Measurements from ENCODE around the gene INO80D.
A peak's percentile ranks its signal among the peaks of the same experiment; 100 is the strongest.
"Not testable (repeated sequence)": the region's sequence is repeated elsewhere in the genome, so short reads cannot be mapped to it uniquely, and the experiment has no call there.

INO80D gene

DNA sequence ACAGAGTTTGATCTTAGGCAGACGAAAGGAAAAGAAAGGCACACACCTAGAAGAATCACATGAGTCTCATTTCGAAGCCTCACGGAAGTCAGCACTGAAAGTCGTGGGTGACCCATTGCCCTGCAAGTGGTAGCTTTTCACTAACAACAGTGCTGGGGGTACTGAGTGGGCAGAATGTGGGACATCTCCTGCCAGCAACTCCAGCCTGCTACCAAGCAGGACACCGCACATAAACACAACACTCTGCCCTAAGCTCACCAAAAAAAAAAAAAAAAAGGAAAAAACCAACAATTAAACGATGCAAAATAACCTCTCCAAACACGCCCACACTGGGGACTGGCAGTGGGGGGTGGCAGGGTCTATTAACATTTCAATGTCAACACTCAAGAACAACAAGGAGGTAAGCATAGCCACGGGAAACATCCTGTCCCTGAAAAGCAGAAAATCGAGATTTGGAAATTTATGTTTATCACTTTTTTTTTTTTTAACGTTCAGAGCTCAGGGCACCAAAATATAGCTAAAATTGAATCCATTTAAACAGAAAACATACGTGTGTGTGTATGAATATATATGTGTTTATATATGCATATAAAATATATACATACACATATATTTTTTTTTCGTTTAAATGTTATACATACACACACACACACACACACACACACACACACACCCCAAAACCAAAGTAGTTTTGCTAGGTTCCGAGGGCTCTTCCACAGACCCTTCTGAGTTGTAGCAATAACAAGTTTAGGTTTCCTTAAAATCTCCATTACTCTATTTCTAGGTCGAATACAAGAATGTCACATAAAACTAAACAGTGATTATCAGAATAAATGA, 2.2 kb downstream of the INO80D start:
- peak in 1 of 2 donors; percentile 38 for DNase-seq

DNA sequence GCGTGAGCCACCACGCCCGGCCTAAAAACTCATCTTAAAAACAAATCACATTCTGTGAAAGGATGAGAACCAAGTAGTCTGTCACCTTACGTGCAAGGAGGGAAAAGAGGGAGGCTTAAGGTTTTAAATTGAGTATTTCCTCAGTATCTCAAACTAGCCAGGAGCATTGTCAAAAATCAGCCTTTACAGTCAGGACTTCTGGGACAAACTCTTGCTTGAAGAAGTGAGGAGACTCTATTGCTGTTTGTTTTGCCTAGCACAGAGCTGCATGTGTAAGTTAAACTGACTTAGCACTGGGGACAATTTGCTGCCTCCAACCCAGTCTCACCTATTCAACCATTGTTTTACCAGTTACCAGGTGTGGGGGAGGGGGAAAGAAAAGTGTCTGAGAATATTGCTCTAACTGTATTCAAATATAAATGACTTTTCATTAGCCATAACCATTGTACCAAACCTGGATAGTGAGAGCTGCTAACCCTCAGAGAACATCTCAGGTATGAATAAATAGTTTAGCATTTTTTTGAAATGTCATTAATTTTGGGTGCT, 3.6 kb downstream of the INO80D start:
- no peak for DNase-seq

DNA sequence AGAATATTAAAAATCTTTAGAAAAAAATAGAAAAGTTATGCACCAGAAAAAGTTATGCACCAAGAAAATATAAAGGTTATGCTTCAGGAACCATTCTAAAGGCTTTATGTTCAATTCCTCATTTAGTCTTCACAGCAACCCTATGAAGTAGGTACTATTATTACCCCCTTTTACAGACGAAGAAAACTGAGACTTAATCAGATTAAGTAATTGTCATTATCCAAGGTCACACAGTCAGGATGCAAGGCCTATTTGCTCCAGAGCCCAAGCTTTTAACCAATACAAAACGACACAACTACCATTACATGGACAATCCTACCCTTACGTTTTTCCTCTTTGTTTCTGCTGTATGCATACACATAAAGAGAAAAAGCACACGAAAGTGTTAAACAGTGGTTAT, 5.0 kb downstream of the INO80D start:
- no peak for DNase-seq

DNA sequence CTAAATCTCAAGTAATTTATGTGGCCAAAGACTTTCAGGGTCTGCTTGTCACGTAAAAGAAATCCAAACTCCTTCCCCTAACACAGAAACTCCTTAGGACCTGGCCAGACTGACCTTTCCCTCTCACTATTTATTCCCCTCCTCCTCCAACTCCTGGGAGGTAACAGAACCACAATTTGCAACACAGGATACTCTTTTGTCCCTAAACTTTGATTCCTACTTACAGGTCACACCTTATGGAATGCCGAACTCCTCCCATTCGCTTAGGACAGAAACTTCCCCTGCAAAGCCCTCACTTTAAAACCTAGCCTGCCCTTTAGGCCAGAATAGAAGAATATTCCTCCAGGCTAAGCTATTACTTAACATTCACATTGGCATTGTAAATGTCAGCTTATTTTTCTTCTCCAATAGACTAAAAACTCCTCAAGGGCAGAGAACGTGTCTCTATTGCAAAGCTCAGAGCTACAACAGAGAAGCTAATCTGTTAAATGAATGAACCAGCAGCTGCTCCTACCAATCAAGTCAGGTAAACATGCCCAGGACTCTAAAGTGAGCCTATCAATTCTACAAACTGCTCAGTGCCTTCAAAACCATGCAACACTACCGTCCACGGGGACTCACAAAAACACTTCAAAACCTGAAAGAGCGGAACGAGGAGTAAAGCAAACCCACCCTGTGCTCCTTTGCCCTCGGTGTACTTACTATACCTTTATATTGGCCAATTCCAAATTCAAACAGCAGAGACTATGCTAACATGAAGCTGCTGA, 6.1 kb downstream of the INO80D start:
- no peak for DNase-seq

DNA sequence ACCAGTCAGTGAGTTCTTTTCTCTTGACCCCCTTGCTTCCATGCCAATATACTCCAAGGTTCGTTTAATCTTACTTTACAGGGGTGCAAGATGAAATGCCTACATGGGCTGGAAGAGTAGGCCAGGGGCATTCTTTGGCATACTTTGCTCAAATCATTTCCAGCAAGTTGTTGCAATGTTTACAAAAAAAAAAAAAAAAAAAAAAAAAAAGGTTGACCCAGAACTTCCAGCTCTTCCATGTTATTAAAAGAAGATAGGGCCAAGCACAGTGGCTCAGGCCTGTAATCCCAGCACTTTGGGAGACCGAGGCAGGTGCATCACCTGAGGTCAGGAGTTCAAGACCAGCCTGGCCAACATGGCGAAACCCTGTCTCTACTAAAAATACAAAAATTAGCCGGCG, 8.1 kb downstream of the INO80D start:
- DNase-seq: not testable (repeated sequence)

DNA sequence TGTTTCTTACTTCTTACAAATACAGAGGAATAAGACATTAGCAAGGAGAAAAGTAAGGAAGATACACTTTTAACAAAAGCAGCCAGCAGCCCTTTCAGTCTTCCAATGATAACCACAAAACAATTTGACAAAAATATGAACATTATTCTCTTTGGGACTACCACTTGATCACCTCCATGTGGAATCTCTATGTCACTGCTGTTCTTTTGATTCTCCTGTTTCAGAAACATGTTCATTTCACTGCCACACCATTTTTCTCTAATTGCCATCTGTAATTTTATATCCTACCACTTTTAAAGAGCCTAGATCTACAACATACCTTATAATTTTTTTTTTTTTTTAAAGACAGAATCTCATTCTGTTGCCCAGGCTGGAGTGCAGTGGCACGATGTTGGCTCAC, 10.9 kb downstream of the INO80D start:
- DNase-seq: no peak

DNA sequence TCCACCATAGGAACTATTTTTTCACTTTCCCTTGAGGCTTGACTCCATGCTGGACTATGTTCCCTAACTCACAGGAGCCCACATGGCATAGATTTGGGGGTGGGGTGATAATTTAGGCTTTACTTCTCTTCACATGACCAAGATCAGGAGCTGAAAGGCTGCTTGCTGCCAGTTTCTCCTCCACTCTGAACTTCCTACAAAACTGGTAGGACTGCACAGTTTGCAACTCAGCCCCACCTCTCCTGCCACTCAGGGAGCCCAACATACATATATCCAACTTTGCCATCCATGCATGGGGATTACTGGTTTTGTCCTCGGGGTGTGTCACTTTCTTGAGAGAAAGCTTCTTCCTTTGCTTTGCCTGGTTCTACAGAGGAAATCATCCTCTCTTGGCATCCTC, 14.2 kb downstream of the INO80D start:
- DNase-seq: no peak

DNA sequence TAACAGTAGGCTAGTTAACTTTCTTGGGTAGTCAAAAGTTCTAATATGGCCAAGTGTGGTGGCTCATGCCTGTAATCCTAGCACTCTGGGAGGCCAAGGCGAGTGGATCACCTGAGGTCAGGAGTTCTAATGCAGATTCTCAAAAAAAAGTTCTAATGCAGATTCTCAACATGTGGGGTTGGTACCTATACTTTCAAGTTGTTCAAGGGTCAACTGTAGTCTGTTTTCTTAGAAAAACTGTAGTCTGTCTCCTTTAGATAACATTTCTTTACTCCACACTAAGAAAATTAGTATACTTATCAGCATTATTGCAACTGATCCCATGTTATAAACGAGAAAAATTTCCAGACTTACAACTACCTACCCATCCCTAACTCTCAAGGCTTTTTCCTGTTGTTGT, 16.6 kb downstream of the INO80D start:
- DNase-seq: no peak

DNA sequence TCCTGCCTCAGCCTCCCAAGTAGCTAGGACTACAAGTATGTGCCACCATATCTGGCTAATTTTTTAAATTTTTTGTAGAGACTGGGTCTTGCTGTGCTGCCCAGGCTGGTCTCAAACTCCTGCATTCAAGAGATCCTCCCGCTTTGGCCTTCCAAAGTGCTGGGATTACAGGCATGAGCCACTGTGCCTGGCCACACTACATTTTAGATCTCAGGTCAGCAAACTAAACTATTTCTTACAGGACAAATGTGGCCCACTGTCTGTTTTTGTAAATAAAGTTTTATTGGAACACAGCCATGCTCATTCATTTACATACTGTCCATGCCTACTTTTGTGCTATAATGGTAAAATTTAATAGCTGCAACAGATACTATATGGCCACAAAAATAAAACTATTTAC, 17.8 kb downstream of the INO80D start:
- no peak for DNase-seq

DNA sequence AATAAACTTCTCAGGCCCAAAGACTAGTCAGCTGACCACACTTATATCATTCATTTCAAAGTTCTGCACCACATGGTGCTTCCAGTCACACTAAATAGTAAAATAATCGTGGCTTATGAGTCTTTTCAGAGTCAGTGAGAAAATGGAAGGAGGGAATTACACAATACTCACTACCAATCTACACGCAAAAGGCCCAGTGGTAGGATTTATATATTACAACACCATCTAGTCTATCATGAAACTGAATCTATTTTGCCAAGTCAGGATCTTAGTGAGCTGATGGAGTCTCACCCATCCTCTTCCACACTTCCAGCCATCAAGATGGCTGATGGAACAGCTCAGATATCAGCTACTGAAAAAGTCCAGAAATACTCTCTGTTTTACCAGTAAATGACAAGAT, 21.9 kb downstream of the INO80D start:
- DNase-seq: no peak

DNA sequence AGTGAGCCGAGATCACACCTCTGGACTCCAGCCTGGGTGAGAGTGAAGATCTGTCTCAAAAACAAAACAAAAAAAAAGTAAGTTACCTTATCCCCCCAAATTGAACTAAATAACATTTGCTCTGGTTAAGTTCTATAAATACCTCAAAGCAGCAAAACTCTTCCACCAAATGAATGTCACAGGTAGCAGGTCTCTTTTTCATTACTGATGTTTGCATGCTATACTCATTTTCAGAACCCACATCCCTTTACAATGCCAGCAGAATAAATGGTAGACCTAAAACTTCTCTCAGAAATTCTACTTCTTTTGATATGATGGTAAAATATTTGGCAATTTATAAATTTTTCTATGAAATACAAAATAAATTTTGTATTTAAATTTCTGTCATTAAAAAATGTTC, 22.3 kb downstream of the INO80D start:
- DNase-seq: no peak

DNA sequence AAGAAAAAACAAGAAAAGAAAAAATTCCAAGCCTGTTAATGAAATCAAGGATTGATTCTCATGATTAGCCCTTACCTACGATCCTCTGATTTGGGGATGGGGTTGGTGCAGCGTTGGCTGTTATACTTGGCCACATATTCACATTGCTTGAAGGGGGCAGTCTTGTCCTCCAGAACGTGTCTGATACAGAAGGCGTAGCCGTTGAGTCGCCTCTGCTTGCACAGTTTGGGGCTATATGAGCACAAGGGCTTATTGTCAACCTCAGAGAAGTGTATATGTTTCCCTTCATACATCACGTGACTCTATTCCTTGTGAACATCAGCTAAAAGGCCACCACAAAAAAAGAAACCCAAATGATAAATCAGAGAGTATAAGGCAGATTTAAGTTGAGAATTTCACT, 23.2 kb downstream of the INO80D start:
- no peak for DNase-seq

DNA sequence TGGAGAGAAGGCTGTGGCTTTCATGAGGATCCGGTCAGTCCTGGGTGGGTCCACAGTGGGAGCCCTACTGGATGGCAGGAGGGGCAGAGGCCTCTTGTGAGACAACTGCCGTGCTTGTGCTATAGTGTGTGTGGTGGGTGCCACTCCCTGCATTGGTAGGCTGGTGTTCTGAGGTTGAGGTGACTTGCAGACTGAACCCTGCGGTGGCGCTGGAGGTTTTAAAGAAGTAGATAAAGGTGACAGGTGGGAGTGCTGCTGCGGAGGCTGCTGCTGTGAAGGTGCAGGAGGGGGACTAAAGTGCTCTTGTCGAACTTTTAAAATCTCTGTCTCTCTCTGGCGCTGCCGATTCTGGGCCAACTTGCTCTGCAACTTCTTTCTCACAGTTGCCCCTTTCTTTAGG, 29.7 kb downstream of the INO80D start:
- no peak for DNase-seq

DNA sequence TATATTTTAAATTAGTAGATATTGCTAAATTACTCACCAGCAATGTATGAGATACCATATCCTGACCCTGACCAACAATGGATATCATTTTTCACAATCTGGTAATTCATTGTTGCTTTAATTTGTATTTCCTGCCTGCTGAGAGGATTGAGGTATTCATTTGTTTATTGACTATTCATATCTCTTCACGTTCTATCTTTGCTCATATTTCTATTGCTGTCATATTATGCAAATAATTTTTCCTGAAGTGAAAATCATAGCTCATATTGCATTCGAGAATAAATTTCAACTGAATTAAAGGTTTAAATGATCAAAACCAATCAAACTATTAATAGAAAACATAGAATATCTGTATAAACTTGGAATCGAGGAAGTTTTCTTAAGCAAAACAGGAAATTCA, 31.0 kb downstream of the INO80D start:
- no peak for DNase-seq

DNA sequence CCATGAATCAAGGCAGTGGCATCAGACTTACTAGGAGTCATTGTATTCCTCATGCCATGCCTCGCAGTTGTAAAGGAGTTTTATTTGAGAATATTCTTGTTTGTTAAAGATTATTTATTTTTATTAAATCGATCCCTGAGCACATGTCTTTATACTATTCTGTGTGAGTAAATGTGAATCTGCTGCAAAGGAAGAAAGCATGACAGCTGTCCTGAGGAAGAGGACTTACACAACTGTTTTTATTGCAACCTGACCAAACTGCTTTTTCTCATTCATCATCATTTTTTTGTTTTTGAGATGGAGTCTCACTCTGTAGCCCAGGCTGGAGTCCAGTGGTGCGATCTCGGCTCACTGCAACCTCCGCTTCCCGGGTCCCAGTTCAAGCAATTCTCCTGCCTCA, 34.1 kb downstream of the INO80D start:
- DNase-seq: no peak

DNA sequence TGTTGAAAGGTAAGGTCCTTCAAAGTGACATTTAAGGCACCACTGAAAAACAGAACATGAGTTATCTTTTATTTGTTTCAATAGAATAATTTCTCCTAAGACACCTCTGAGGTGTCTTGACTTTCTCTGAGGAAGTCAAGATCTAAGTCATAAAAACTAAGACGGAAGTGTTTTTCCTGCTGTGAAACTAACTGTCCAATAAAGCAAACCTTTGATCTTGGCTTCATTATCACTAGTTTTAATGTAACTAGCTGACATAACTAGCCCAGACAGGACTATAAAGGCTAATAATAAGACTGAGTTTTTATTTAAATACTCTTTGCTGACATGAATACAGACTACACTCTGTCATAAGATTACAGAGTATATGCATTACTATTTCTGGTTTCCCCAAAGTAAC, 36.6 kb downstream of the INO80D start:
- no peak for DNase-seq

DNA sequence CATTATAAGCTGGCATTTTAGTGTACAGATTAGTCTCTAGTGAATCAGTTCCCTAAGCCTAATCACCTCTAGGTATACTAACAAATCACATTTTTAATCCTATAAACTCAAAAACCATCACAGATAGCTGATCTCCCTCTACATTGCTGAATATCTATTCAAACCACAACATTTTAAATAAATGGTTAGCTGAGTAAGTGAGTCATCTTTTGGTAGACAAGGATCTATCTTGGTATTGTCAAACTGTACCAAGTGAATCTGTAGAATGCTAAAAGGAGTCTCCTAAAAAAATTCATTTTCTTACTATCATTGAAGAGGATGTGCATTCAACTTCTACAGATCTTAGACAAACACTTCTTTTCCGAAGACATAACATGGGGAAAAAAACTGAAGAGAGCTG, 40.7 kb downstream of the INO80D start:
- DNase-seq: no peak

DNA sequence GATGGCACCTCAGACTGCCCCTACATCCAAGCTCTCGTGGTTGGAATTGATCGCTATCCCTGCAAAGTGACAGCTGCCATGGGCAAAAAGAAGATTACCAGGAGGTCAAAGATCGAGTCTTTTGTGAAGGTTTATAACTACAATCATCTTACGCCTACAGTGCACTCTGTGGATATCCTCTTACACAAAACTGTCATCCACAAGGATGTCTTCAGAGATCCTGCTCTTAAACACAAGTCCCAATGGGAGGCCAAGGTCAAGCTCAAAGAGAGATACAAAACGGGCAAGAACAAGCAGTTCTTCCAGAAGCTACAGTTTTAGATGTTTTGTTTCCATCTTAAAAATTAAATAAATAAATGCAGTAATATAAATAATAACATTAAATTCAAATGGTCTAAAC, 45.4 kb downstream of the INO80D start:
- no peak for DNase-seq

DNA sequence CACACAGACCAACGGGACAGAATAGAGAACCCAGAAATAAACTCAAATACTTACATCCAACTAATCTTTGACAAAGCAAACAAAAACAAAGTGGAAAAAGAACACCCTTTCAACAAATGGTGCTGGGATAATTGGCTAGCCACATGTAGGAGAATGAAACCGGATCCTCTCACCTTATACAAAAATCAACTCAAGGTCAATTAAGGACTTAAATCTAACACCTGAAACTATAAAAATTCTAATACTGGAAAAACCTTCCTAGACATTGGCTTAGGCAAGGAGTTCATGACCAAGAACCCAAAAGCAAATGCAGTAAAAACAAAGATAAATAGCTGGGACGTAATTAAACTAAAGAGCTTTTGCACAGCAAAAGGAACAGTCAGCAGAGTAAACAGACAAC, 50.6 kb downstream of the INO80D start:
- not testable (repeated sequence) for DNase-seq

DNA sequence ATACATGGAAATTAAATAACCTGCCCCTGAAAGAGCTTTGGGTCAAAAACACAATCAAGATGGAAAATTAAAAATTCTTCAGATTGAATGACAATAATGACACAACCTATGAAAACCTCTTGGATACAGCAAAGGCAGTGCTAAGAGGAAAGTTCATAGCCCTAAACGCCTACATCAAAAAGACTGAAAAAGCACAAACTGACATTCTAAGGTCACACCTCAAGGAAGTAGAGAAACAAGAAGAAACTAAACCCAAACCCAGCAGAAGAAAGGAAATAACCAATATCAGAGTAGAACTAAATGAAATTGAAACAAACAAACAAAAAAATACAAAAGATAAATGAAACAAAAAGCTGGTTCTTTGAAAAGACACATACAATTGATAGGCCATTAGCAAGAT, 52.5 kb downstream of the INO80D start:
- not testable (repeated sequence) for DNase-seq

DNA sequence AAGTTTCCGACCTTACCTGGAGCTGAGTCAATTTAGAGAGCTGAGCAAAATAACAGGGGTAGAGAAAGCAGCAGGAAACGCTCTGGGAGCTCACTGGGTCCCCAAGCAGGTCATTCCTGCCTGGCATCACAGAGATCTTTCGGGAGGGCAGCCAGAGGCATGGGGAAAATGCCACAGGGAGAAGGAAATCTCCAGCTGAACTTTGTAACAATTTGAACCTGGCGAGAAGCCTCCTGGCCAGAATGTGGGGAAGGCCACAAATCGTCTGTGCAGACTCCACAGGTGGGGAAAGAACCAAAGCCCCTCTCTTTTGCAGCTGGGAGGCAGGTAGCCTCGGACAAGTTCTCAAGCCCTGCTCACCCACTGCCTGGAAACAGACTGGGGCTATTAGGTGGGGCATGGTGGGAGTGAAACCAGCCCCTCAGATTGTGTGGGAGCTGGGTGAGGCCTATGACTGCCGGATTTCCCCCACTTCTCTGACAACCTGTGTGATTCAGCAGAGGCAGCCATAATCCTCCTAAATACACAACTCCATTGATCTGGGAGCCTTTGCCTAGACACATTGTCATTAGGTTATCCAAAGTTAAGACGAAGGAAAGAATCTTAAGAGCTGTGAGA, 53.9 kb downstream of the INO80D start:
- no peak for DNase-seq

DNA sequence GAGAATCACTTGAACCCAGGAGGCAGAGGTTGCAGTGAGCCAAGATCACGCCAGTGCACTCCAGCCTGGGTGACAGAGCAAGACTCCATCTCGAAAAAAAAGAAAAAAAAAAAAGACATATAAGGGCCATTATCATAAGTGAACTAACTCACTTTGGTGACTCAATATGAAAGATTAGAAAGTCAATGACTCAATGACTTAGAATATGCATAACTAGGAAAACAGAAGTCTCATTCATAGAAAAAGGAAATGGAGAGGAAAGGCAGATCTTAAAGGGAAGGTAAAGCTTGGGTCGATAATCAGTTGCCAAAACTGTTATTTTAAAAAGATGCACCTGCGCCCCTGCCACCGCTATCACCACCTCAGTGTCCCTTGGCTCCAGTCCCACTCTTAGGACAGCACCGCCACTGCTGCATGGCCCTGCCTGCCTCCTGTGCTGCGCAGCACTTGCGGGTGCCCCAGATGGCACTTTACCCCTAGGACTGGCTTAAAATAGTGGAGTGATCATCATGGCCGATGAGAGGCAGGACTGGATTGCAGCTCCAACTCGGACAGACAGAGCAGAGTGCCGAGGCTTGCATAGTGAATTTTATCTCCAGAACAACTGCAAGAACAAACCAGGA, 54.7 kb downstream of the INO80D start:
- DNase-seq: no peak

DNA sequence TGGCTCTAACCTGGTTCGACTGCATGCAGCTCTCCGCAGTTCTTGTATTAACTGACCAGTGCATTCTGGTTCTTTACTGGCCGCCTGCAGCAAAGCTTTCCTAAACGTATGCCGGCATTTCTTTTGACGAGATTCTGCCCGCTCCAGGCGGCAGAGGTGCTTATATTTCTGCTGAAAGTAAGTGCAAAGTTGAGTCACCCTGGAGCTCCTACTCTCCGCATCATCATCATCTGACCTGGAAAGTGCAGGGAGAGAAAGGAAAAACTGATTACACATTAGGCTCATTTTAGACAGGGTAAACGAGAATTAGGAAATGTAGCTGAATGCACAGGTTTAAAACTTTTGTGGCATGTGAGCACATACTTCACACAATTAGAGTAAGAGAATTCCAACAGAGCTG, 57.9 kb downstream of the INO80D start:
- DNase-seq: no peak

Data from CD4-positive, alpha-beta T cell treated with Interferon alpha-2 for 1 hour (primary cell).